GM12865 (cell line): ENCODE results near the gene PI3.

Experiments
- DNase-seq: peaks from one replicate; pipeline ENCODE4 v3.0.0; 2010; ENCODE audit warnings: low read depth
- H3K4me3 ChIP-seq: 2 replicates; pipeline ENCODE4 v1.5.1; 2011; ENCODE audit warnings: mild to moderate bottlenecking, low read depth, low read length, control low read depth
- CTCF ChIP-seq: IDR thresholded peaks from 2 replicates; pipeline ENCODE4 v1.5.1; 2011; ENCODE audit warnings: low read length, control low read depth, low read depth, inconsistent platforms; ENCODE audit not compliant: insufficient read depth; ENCODE audit errors: missing control alignments

PI3 gene

DNA sequence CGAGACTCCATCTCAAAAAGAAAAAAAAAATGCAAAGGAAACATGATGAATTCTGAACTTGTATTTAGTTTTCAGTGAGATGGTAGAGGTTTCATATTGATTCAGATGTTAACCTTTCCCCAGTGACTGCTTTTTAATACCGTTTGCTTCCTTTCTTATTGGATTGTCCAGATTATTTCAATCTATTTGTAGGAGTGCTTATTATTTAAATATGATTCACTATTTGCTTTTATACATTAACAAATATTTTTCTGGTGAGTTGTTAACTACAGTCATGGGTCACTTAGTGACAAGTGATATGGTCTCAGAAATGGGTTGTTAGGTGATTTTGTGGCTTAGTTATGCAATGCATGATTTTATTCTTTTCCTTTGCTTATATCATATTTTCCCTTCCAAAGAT is 8.4 kb downstream of the PI3 start:
- DNase-seq = no peak
- no peak for TF ChIP-seq CTCF
- H3K4me3 ChIP-seq = no peak overlapping the region

GRCh38 chr20:45187693-45188092 is 13.0 kb downstream of the PI3 start:
- H3K4me3 ChIP-seq = no peak overlapping the region
- DNase-seq = no peak
- no peak for TF ChIP-seq CTCF

- H3K4me3 ChIP-seq = no peak overlapping the region
- DNase-seq = no peak
- no peak for TF ChIP-seq CTCF
Measured at GRCh38 chr20:45189067-45189609, 14.4 kb downstream of the PI3 start.

DNA sequence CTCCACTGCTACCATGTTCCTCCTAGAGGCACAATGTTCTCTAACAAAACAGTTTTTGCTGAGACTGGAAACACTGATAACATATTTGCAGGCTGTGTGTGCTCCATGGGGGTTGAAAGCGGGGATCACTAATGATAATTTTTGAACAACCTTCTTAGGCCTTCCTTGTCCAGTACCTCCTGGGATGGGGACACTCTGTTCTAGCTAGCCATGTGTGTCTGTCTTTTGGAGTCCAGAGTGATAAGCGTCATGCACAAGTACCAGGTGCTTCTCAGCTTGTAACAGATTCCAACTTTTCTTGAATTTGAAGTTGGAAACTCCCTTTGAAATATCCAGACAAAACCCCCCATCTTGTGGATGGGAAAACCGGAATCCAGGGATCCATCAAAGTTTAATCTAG is 15.2 kb downstream of the PI3 start:
- no peak for TF ChIP-seq CTCF
- DNase-seq = no peak
- H3K4me3 ChIP-seq = no peak overlapping the region

DNA sequence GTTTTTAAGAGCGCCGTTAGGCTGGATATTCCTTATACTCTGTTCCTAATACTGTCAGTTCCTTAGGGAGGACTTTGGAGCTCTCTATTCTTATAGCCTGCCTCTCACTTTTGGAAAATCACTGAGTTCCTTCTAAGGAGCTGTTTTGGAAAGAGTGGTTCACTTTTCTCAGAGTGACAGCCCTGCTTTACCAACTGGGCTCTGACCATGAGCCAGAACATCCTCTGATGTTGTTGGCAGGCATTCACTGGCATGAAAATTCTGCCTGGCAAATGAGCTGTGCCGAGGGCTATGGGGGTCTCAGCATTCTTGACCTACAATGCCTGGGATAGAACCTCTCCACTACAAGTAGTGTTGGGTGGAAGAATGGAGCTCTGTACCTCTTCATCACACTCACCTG is 17.2 kb downstream of the PI3 start:
- DNase-seq = no peak
- no peak for TF ChIP-seq CTCF

GRCh38 chr20:45193331-45193730 is 18.6 kb downstream of the PI3 start:
- TF ChIP-seq CTCF = no peak
- H3K4me3 ChIP-seq = no peak overlapping the region

More for the DNA sequence above, 17.2 kb downstream of the PI3 start:
- no peak overlapping the region for H3K4me3 ChIP-seq

GRCh38 chr20:45206725-45207124 is 32.0 kb downstream of the PI3 start, which contains the start of gene SEMG1:
Gene SEMG1, plus strand, starts transcription at chr20:45207033. Its CDS starts 21 bp downstream, at chr20:45207054.
- no peak for DNase-seq
- H3K4me3 ChIP-seq = no peak within 1 kb of the TSS
- no peak for TF ChIP-seq CTCF

More at GRCh38 chr20:45193331-45193730, 18.6 kb downstream of the PI3 start:
- DNase-seq = no peak
